H7 (cell line): ENCODE results near the gene METRN. TPM values are rescaled to one million over a fixed set of nuclear protein-coding genes. Genes with fewer than 3 reads are reported as not detected.

Experiments used
- DNase-seq: peaks from one replicate; pipeline ENCODE4 v3.0.0; 2012
- H3K27me3 ChIP-seq: 2 replicates; pipeline ENCODE4 v1.6.0; 2011; ENCODE audit warnings: mild to moderate bottlenecking, low read length; ENCODE audit not compliant: control insufficient read depth, insufficient read depth
- H3K36me3 ChIP-seq: replicated peaks from 2 replicates; pipeline ENCODE4 v1.5.1; 2011; ENCODE audit warnings: low read length; ENCODE audit not compliant: control insufficient read depth, insufficient read depth
- H3K4me3 ChIP-seq: 2 replicates; pipeline ENCODE4 v1.5.1; 2011; ENCODE audit warnings: low read depth, mild to moderate bottlenecking, control low read depth, low read length, moderate library complexity; ENCODE audit not compliant: insufficient read depth
- total RNA-seq: library from RNA; depleted of rRNA; stranded (reverse); fragments of >200 nt; shearing (Covaris generic); gene quantifications from 2 replicates; pipeline ENCODE4 v1.2.3, GENCODE V29; 2014

METRN gene
- total RNA-seq, 1 experiment from 2014 or later: 49.6 TPM

GRCh38 chr16:718922-719321 lies 4.0 kb downstream of the METRN start:
- Histone ChIP-seq H3K4me3 (no peak overlapping the region), H3K36me3 (no peaks in the 10 kb centered on the region)
- no peak for DNase-seq

GRCh38 chr16:719815-720446 lies 5.0 kb downstream of the METRN start:
- no peak for DNase-seq
- H3K27me3 ChIP-seq: peaks cover 19% of the 10 kb centered on the region
- H3K4me3 ChIP-seq: peak overlapping the region; percentile 80
- H3K36me3 ChIP-seq: no peaks in the 10 kb centered on the region

More at GRCh38 chr16:718922-719321, 4.0 kb downstream of the METRN start:
- H3K27me3 ChIP-seq: peaks cover 27% of the 10 kb centered on the region

GRCh38 chr16:720447-720989 lies 5.6 kb downstream of the METRN start:
- peak; percentile 93 for DNase-seq
- Histone ChIP-seq H3K4me3 (peak overlapping the region; percentile 80), H3K36me3 (no peaks in the 10 kb centered on the region), H3K27me3 (peaks cover 15% of the 10 kb centered on the region)

- peak within 1 kb of the TSS; percentile 80 for H3K4me3 ChIP-seq
- peaks cover 14% of the 10 kb centered on the region; the same call in 1 of the 2 replicates for H3K27me3 ChIP-seq
- DNase-seq: peak; percentile 99
- no peaks in the 10 kb centered on the region for H3K36me3 ChIP-seq
Observed at GRCh38 chr16:720990-721764, 6.3 kb downstream of the METRN start, which contains the start of gene ANTKMT. ANTKMT (plus strand) TSS chr16:721146; CDS start chr16:721275, 129 bp downstream.

GRCh38 chr16:721765-722540 lies 7.0 kb downstream of the METRN start:
- H3K4me3 ChIP-seq: peak overlapping the region; percentile 14
- peaks cover 14% of the 10 kb centered on the region; the same call in 1 of the 2 replicates for H3K27me3 ChIP-seq
- no peak for DNase-seq
- H3K36me3 ChIP-seq: no peaks in the 10 kb centered on the region

- Histone ChIP-seq H3K27me3 (peaks cover 19% of the 10 kb centered on the region), H3K36me3 (no peaks in the 10 kb centered on the region), H3K4me3 (no peak overlapping the region)
- DNase-seq: no peak
Observed at GRCh38 chr16:722835-723633, 8.1 kb downstream of the METRN start.

- H3K27me3 ChIP-seq: peaks cover 20% of the 10 kb centered on the region
- H3K4me3 ChIP-seq: no peak overlapping the region
- DNase-seq: no peak
- H3K36me3 ChIP-seq: no peaks in the 10 kb centered on the region
Observed at GRCh38 chr16:723695-724094, 8.8 kb downstream of the METRN start.

- H3K4me3 ChIP-seq: no peak overlapping the region
- H3K36me3 ChIP-seq: no peaks in the 10 kb centered on the region
- DNase-seq: no peak
- H3K27me3 ChIP-seq: peaks cover 18% of the 10 kb centered on the region
Observed at GRCh38 chr16:724188-725040, 9.5 kb downstream of the METRN start.

GRCh38 chr16:725041-725376 lies 10.1 kb downstream of the METRN start:
- no peak for DNase-seq
- Histone ChIP-seq H3K36me3 (no peaks in the 10 kb centered on the region), H3K4me3 (no peak overlapping the region)

GRCh38 chr16:725463-726187 lies 10.7 kb downstream of the METRN start:
- DNase-seq: no peak
- no peaks in the 10 kb centered on the region for H3K36me3 ChIP-seq
- H3K27me3 ChIP-seq: peaks cover 20% of the 10 kb centered on the region
- H3K4me3 ChIP-seq: no peak overlapping the region

More at GRCh38 chr16:725041-725376, 10.1 kb downstream of the METRN start:
- peaks cover 18% of the 10 kb centered on the region for H3K27me3 ChIP-seq

GRCh38 chr16:726188-726437 lies 11.2 kb downstream of the METRN start:
- DNase-seq: peak; percentile 87
- peak overlapping the region; percentile 50 for H3K4me3 ChIP-seq
- H3K36me3 ChIP-seq: no peaks in the 10 kb centered on the region
- peaks cover 20% of the 10 kb centered on the region for H3K27me3 ChIP-seq

GRCh38 chr16:726438-727290 lies 11.7 kb downstream of the METRN start, which contains the start of the genes CCDC78 and HAGHL:
CCDC78 (minus strand) TSS chr16:726443; CDS start chr16:726367, 76 bp downstream.
HAGHL (plus strand) TSS chr16:727106; CDS start chr16:727510, 404 bp downstream.
- Histone ChIP-seq H3K36me3 (0 out of 2 replicates have a peak, but pooled peaks cover 1% of the 10 kb centered on the region), H3K4me3 (peak within 1 kb of the TSS; percentile 71), H3K27me3 (peaks cover 20% of the 10 kb centered on the region)
- peak; percentile 98 for DNase-seq
